Activated naive CD8-positive, alpha-beta T cell (primary cell): ENCODE results near the gene ATP10A.

Experiments
- H3K27ac Mint-ChIP-seq: one replicate; pipeline ENCODE4 v1.8.0; 2021; ENCODE audit warnings: mixed read lengths
- H3K27me3 Mint-ChIP-seq: one replicate; pipeline ENCODE4 v1.8.0; 2021; ENCODE audit warnings: mixed read lengths
- H3K36me3 Mint-ChIP-seq: one replicate; pipeline ENCODE4 v1.8.0; 2021; ENCODE audit warnings: mixed read lengths
- H3K4me1 Mint-ChIP-seq: one replicate; pipeline ENCODE4 v1.8.0; 2021; ENCODE audit warnings: low read depth, mixed read lengths
- H3K4me3 Mint-ChIP-seq: one replicate; pipeline ENCODE4 v1.8.0; 2021; ENCODE audit warnings: mild to moderate bottlenecking, mixed read lengths
- H3K9me3 Mint-ChIP-seq: one replicate; pipeline ENCODE4 v1.8.0; 2021; ENCODE audit warnings: low read depth, mixed read lengths

Gene ATP10A

GRCh38 chr15:25675396-25675795 is 187.7 kb downstream of the ATP10A start:
- no peak overlapping the region for H3K27ac Mint-ChIP-seq
- peaks cover 3% of the 10 kb centered on the region for H3K4me1 Mint-ChIP-seq
- no peak overlapping the region for H3K4me3 Mint-ChIP-seq
- no peaks in the 10 kb centered on the region for H3K9me3 Mint-ChIP-seq
- peaks cover 7% of the 10 kb centered on the region for H3K36me3 Mint-ChIP-seq
- H3K27me3 Mint-ChIP-seq: peaks cover 4% of the 10 kb centered on the region

DNA sequence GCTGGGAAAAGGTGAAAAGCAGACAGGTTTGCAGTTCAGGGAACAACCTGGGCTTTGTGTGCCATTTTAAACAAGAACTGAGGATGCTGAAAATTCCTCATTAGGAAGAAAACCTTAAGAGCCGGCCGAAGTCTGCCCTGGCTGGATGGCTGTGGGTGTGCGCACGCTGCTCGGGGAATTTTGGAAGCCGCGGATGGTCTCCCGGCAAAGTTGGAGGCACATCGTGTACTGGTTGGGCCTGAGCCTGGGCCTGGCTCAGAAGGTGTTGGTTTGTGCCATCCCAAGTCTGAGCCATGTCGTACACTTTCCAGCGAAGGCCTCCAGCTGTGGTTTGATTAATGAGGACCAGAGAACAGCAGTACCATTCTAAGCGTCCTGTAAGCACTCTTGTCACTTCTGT is 188.2 kb downstream of the ATP10A start:
- Mint-ChIP-seq H3K9me3 (no peaks in the 10 kb centered on the region), H3K36me3 (peaks cover 5% of the 10 kb centered on the region), H3K27ac (no peak overlapping the region), H3K4me3 (no peak overlapping the region), H3K27me3 (peaks cover 4% of the 10 kb centered on the region), H3K4me1 (peaks cover 4% of the 10 kb centered on the region)

- Mint-ChIP-seq H3K9me3 (no peaks in the 10 kb centered on the region), H3K4me3 (no peak overlapping the region), H3K27ac (no peak overlapping the region), H3K36me3 (peaks cover 5% of the 10 kb centered on the region), H3K4me1 (peaks cover 7% of the 10 kb centered on the region), H3K27me3 (peaks cover 6% of the 10 kb centered on the region)
Observed at GRCh38 chr15:25673972-25674371, 189.2 kb downstream of the ATP10A start.

- peaks cover 11% of the 10 kb centered on the region for H3K27me3 Mint-ChIP-seq
- H3K36me3 Mint-ChIP-seq: peaks cover 2% of the 10 kb centered on the region
- no peak overlapping the region for H3K27ac Mint-ChIP-seq
- no peaks in the 10 kb centered on the region for H3K9me3 Mint-ChIP-seq
- H3K4me1 Mint-ChIP-seq: peaks cover 7% of the 10 kb centered on the region
- no peak overlapping the region for H3K4me3 Mint-ChIP-seq
Observed at GRCh38 chr15:25673351-25673750, 189.8 kb downstream of the ATP10A start.

DNA sequence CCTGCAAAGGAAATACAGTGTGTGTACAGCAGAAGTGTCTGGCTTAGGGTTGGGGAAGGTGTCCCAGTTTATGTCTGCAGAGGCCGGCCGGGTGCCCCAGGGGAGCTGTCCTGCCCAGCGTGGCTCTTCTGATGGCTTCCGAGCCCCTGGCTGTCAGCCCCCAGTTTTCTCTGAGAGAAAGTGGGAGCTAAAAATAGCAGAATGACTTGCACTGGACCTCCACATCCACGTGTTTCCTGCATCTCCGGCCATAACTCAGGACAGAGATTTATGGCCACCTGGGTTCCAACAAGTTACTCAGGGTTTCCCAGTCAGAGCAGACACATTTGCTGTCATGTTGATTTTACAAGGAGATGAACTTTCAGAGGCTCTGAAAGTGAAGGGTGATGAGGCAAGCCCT is 192.0 kb downstream of the ATP10A start:
- Mint-ChIP-seq H3K9me3 (no peaks in the 10 kb centered on the region), H3K4me3 (no peak overlapping the region), H3K27ac (no peak overlapping the region), H3K36me3 (no peaks in the 10 kb centered on the region), H3K27me3 (peaks cover 16% of the 10 kb centered on the region), H3K4me1 (peaks cover 7% of the 10 kb centered on the region)

GRCh38 chr15:25670621-25671020 is 192.5 kb downstream of the ATP10A start:
- H3K9me3 Mint-ChIP-seq: no peaks in the 10 kb centered on the region
- H3K27me3 Mint-ChIP-seq: peaks cover 22% of the 10 kb centered on the region
- no peaks in the 10 kb centered on the region for H3K36me3 Mint-ChIP-seq
- peaks cover 7% of the 10 kb centered on the region for H3K4me1 Mint-ChIP-seq
- H3K27ac Mint-ChIP-seq: no peak overlapping the region
- no peak overlapping the region for H3K4me3 Mint-ChIP-seq

GRCh38 chr15:25670025-25670554 is 193.0 kb downstream of the ATP10A start:
- H3K9me3 Mint-ChIP-seq: no peaks in the 10 kb centered on the region
- peaks cover 23% of the 10 kb centered on the region for H3K27me3 Mint-ChIP-seq
- H3K27ac Mint-ChIP-seq: no peak overlapping the region
- peaks cover 7% of the 10 kb centered on the region for H3K4me1 Mint-ChIP-seq
- H3K36me3 Mint-ChIP-seq: no peaks in the 10 kb centered on the region
- H3K4me3 Mint-ChIP-seq: no peak overlapping the region

DNA sequence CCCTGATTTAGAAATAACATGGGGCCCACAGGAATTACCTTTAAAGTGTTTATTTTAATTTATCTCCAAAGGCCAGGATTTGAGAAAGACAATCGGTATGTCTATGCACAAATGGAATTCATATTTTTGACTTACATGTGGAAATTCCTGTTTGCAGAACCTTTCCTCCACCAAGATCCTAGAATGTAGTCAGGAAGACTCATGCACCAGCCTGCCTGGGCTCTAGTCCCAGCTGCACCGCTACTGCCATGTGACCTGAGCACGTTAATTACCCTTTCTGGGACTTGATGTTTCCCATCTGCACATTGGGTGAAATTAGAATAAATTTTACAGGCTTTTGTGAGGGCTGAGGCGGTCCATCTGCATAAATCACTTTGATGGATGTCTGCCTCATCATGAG is 194.2 kb downstream of the ATP10A start:
- no peaks in the 10 kb centered on the region for H3K36me3 Mint-ChIP-seq
- H3K27me3 Mint-ChIP-seq: peaks cover 30% of the 10 kb centered on the region
- no peak overlapping the region for H3K4me3 Mint-ChIP-seq
- no peak overlapping the region for H3K27ac Mint-ChIP-seq
- no peaks in the 10 kb centered on the region for H3K9me3 Mint-ChIP-seq
- peaks cover 7% of the 10 kb centered on the region for H3K4me1 Mint-ChIP-seq

GRCh38 chr15:25668236-25668795 is 194.8 kb downstream of the ATP10A start:
- no peaks in the 10 kb centered on the region for H3K9me3 Mint-ChIP-seq
- H3K36me3 Mint-ChIP-seq: no peaks in the 10 kb centered on the region
- peaks cover 7% of the 10 kb centered on the region for H3K4me1 Mint-ChIP-seq
- H3K4me3 Mint-ChIP-seq: no peak overlapping the region
- no peak overlapping the region for H3K27ac Mint-ChIP-seq
- peaks cover 30% of the 10 kb centered on the region for H3K27me3 Mint-ChIP-seq

DNA sequence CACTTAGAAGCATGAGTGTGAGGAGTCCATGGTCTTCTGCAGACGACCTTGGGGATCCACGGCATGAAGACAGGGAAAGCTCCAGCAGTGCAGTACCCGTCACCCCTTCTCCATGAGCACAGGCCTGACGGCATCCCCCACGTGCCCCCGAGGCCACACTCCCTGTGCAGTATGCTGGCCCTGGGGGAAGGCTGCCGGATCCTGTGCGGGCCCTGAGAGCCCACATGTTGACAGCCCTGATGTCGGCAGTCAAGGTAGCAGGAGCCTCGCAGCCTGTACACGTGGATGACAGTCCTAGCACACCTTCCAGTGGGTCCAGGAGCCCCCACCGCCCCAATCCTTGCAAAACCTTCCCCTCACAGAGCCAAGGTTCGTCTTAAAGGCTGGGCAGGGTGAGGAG is 195.3 kb downstream of the ATP10A start:
- Mint-ChIP-seq H3K27ac (no peak overlapping the region), H3K9me3 (no peaks in the 10 kb centered on the region), H3K36me3 (no peaks in the 10 kb centered on the region), H3K27me3 (peaks cover 30% of the 10 kb centered on the region), H3K4me1 (peaks cover 7% of the 10 kb centered on the region), H3K4me3 (no peak overlapping the region)

DNA sequence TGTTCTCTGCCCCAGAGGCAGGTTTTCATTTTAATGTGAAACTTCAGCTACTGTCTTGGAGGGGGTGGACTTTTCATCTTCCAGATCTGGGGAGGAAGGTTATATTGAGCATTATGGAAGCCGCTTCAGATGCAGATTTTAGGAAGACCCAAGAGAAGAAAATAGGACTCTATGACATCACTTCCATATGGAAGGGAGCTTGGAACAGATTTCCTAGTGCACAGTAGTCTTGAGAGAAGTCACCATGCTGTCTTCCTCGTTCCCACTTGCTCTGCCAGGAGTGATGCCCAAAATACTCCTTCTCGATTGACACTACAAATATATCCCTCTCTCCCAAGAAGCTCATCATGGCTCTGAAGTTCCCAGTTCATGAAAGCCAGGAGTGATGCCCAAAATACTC is 197.2 kb downstream of the ATP10A start:
- no peak overlapping the region for H3K27ac Mint-ChIP-seq
- H3K27me3 Mint-ChIP-seq: peaks cover 28% of the 10 kb centered on the region
- no peaks in the 10 kb centered on the region for H3K36me3 Mint-ChIP-seq
- H3K4me3 Mint-ChIP-seq: no peak overlapping the region
- no peaks in the 10 kb centered on the region for H3K9me3 Mint-ChIP-seq
- peaks cover 7% of the 10 kb centered on the region for H3K4me1 Mint-ChIP-seq

DNA sequence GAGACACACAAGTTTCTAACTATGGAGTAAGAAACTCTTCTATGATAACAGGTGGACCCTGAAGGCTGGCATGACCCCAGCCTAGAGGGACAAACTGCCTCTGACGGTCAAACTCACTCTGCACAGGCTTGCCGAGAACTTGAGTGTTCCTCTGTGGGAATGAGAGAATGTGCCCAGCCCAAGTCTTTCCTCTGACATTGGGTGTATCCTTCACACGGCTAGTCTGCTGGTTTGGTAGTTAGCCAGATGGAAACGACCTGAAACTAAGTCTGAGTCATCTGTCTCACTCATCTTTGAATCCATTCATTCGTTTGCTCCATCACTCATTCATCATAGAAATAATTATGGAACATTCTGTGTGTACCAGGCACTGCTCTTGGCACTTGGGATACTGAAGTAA is 198.4 kb downstream of the ATP10A start:
- peaks cover 2% of the 10 kb centered on the region for H3K4me1 Mint-ChIP-seq
- peaks cover 24% of the 10 kb centered on the region for H3K27me3 Mint-ChIP-seq
- H3K4me3 Mint-ChIP-seq: no peak overlapping the region
- H3K9me3 Mint-ChIP-seq: no peaks in the 10 kb centered on the region
- H3K36me3 Mint-ChIP-seq: no peaks in the 10 kb centered on the region
- H3K27ac Mint-ChIP-seq: no peak overlapping the region

DNA sequence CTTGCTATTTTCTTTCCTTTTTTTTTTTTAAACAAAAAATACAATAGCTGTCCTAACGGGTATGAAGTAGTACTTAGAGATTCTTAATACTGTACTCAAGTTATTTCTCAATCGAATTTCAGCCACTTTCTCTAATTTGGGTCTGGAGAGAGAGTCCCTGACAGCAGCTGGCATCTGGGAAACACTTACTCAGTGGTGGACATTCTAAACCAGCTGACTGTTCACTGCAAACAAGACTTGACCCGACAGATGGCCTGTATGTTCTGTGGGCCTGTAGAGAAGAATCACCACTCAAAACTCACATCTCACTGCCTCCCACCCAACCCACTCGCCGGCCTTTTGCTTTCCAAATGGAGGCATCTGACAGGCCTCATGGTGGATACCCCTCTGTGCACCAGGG is 199.6 kb downstream of the ATP10A start:
- H3K4me3 Mint-ChIP-seq: no peak overlapping the region
- H3K36me3 Mint-ChIP-seq: no peaks in the 10 kb centered on the region
- no peaks in the 10 kb centered on the region for H3K9me3 Mint-ChIP-seq
- H3K27me3 Mint-ChIP-seq: peaks cover 19% of the 10 kb centered on the region
- no peak overlapping the region for H3K27ac Mint-ChIP-seq
- no peaks in the 10 kb centered on the region for H3K4me1 Mint-ChIP-seq

DNA sequence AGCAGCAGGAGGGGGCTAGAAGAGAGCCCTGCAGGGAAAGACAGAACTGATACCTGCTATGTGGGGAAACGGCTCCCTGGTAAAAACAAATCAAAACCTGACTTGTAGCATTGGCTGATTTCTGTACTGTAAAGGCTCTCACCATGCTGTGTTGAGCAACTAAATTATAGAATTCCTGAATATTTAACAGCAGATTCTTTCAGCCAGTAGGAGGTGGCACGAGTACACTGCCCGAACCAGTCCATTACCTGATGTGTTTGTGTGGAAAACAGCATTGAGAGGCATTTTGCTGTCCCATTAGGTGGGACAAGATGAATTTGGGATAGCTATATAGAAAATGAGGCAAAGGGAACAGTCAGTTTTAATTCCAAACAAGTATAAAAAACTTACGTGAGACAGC is 201.2 kb downstream of the ATP10A start:
- H3K27me3 Mint-ChIP-seq: peaks cover 26% of the 10 kb centered on the region
- no peak overlapping the region for H3K4me3 Mint-ChIP-seq
- no peaks in the 10 kb centered on the region for H3K4me1 Mint-ChIP-seq

GRCh38 chr15:25659251-25659650 is 203.9 kb downstream of the ATP10A start:
- H3K4me1 Mint-ChIP-seq: no peaks in the 10 kb centered on the region
- no peak overlapping the region for H3K4me3 Mint-ChIP-seq
- H3K36me3 Mint-ChIP-seq: no peaks in the 10 kb centered on the region
- no peaks in the 10 kb centered on the region for H3K9me3 Mint-ChIP-seq
- no peak overlapping the region for H3K27ac Mint-ChIP-seq
- peaks cover 9% of the 10 kb centered on the region for H3K27me3 Mint-ChIP-seq

More for the DNA sequence above, 201.2 kb downstream of the ATP10A start:
- H3K9me3 Mint-ChIP-seq: no peaks in the 10 kb centered on the region
- no peaks in the 10 kb centered on the region for H3K36me3 Mint-ChIP-seq
- no peak overlapping the region for H3K27ac Mint-ChIP-seq

DNA sequence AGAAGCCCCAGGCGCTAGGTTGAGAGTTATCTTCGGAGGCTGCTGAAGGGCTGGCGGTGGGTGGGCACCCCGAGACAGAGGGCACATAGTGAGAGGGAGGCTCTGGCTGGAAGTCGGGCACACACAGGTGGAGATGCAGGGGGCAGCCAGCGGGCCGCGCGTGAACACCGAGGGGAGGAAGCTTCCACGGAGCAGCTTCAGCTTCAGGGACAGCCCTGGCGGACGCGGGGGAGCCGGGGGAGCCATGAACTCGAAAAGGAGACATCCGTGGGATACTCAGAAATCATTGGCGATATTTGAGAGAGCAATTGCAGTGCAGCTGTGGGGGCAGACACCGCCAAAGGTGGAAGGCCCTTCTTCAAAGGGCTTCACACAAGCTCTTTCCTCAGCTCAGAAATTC is 204.6 kb downstream of the ATP10A start:
- Mint-ChIP-seq H3K27me3 (peaks cover 9% of the 10 kb centered on the region), H3K36me3 (no peaks in the 10 kb centered on the region), H3K9me3 (no peaks in the 10 kb centered on the region), H3K27ac (no peak overlapping the region), H3K4me1 (no peaks in the 10 kb centered on the region), H3K4me3 (no peak overlapping the region)
